Measurements from ENCODE around the gene OTOR.

OTOR gene, protein sequence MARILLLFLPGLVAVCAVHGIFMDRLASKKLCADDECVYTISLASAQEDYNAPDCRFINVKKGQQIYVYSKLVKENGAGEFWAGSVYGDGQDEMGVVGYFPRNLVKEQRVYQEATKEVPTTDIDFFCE

DNA sequence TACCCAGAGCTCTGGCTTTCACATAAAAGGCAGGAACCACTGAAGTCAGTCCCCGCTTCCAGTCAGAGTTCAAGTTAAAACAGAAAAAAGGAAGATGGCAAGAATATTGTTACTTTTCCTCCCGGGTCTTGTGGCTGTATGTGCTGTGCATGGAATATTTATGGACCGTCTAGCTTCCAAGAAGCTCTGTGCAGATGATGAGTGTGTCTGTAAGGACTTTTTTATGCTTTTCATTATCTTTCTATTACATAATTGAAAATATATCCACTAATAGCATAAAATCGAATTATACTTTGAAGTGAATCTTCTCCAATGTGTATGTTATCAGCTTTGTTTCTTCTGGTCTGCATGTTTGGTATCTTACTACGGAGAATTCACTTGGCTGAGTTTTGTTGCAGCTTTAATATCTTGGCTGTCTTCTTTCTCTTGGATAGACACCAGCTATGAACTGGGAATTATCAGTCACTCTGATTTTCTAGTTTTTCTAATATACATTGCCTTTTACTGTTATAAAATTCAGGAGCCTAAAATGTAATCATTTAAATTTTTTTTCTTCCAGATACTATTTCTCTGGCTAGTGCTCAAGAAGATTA lies at the start of gene OTOR:
Gene OTOR (plus strand): TSS at position 51 of the 593 bp plus-strand sequence. CDS start 44 bp downstream, at position 95.
- no peak for DNase-seq

GRCh38 chr20:16699293-16699692 lies 48.9 kb upstream of the OTOR start:
- no peak for DNase-seq

DNA sequence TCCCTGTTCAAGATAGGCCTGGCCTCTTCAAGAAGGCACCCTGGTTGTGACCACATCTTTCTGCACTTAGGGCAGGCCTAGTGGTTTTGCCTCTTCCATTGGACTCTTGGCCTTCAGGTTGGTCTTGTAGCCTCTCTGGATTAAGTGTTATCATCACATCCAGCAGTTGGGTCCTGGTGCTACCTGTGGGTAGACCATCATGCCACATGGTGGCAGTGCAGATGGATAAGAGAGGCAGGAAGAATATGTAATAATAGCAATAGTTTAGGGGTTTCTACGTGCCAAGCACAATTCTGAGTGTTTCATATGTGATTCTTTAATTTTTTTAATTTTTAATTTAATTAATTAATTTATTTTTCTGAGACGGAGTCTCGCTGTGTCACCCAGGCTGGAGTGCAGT lies 46.9 kb upstream of the OTOR start:
- DNase-seq = no peak

DNA sequence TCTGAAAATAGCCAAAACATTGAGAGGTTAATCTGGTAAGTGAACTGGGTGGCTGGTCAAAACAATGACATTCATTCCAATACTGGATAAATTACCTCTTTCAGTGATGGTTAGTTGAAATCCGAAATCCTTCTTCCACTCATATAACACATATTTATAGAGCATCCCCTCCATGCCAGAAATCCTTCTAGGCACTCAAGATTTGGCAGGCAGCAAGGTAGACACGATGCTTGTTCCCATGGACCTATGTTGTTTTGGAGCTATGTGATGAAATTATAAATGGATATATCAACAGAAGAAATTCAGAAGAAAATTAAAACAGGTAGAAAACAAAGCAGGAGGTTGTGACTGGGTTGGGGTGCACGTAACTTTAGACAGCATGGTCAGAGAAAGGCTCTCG lies 44.6 kb upstream of the OTOR start:
- no peak for DNase-seq

DNA sequence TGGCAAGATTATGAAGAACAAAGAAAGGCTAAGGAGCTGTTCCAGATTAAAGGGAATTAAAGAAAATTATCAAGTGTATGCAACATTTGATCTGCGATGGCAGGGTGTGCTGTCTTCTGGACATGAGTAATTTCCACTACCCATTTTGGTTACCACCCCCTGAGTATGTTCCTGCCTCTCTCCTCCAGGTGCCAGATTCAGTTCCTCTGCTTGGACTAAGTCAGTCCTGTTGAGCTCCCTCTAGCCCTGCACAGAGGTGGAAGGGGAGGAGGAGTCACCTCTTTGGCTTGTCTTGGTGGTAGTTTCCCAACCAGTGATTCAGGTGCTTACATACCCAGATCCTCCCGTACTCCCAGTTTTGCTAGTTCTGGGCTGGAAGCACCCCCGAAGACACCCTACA lies 40.5 kb upstream of the OTOR start:
- no peak for DNase-seq

DNA sequence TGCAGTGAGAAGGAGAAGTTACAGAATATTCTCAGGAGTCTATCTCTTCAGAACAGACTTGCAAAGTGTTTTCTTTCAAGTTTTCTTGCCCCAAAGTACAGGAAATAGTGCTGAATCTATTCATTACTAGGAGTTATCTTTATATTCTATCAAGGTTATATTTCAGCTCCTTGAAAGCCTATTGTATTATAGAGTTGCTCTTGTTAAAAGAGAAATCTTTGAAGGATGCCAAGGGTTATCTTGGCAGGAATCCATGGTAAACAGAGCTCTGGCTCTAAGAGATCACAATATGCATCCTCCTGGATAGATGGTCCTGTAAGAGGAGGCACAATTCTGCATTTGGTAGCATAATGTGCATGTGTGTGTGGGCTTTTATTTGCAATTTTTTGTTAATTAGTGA lies 39.6 kb upstream of the OTOR start:
- DNase-seq = no peak

GRCh38 chr20:16709017-16709416 lies 39.1 kb upstream of the OTOR start:
- no peak for DNase-seq

GRCh38 chr20:16710781-16711180 lies 37.4 kb upstream of the OTOR start:
- no peak for DNase-seq

DNA sequence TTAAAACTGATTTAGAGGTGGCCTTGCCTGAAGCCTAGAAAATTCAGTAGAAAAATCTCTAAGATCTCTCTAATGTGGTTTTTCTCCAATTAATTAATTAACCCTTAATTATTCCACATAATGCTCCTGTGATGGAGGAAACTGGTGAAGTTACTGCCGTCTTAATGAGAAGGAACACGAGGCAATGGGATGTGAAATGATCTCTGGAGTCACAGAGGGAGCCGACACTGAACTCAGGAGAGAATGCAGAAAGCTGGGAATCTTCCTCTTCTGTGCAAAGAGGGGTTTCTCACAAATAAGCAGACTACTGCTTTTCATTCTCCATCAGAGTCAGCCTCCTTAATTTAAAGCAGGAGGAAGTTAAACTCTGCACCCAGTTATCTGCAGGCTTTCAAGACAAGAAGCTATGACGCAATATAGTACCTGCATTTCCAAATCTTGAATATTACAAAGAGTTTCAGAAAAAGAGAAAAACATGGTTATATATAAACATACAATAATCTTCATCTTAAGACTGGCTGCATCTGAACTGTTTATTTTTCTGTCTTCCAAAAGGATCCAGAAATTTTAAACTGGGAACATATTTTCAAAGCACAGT lies 36.4 kb upstream of the OTOR start:
- DNase-seq = no peak

- no peak for DNase-seq
These were observed 35.6 kb upstream of the OTOR start for GRCh38 chr20:16712511-16712947.

- DNase-seq = no peak
These were observed 35.1 kb upstream of the OTOR start for GRCh38 chr20:16713066-16713465.

DNA sequence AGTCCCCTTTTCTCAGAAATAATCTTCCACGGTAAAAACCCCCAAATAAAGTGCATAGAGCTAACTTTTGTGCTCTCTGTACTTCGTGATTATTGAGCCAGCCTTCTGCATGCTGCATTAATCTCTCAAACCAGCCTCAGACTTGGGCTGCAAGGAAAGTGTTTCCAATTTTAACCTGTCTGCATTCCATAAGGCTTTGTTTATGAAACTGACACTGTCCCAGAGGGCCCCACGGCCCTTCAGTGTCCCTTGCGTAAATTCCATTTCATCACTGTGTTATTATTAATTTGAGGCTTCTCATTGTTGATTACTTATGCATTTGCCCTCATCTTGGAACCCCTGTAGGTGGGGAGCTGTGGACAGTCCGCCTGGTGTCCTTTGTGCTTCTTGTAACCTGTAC lies 33.9 kb upstream of the OTOR start:
- DNase-seq = no peak

DNA sequence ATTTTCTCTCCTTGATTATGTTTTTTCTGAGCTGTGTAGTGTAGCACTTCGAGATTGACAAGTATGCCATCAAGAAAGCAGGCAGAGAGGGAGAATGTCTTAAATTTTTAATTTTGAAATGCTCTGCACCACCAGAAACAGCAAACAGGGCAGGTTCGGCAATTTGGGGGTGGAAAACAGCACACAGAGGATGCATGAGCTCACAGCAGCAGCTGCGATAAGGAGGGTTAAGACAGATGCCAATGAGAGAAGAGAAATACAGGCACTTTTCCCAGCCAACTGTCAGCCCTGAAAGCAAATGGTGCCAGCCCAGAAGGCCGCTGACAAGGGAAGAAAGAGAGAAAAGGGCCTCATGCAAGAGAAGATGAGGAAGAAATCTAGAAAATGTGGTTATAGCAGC lies 33.4 kb upstream of the OTOR start:
- no peak for DNase-seq

- DNase-seq = no peak
These were observed 28.7 kb upstream of the OTOR start for GRCh38 chr20:16719421-16719820.

- DNase-seq = no peak
These were observed 19.1 kb upstream of the OTOR start for GRCh38 chr20:16729080-16729479.

- peak; percentile 82 for DNase-seq
These were observed 18.3 kb upstream of the OTOR start, which contains the start of gene SNRPB2 for GRCh38 chr20:16729565-16730460. TSS of gene SNRPB2 (plus strand) at chr20:16730026. CDS start at chr20:16731703, 1,677 bp downstream.

DNA sequence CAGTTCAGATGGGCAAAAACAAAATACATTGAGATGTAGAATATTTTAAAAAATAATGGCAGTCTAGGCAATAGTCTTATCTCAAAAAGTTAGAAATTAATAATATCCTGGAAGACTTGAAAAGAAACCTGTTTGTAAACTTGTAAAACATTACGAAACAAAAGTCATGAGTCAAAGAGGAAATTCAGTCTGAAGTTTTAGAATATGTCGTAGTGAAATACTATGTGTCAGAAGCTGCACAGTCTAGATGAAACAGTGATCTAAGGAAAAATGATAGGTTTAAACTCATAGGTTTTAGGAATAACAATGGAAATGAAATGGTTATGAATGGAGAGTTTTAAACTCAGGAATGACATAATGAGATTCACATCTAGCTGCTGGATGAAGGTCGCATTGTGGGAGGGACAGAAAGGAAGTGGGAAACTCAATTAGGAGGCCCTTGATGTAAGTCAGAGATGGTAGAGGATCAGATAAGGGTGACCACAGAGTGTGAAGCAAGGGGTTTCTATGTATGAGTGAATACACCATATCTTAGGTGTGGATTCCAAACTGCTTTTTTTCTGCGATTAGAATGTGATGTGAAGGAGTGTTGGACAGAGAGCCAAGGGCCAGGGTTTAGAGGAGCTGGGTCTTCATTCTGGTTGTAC lies 15.5 kb upstream of the OTOR start:
- no peak for DNase-seq

GRCh38 chr20:16740365-16741072 lies 7.6 kb upstream of the OTOR start:
- no peak for DNase-seq

GRCh38 chr20:16744178-16744807 lies 3.9 kb upstream of the OTOR start:
- DNase-seq = no peak

GRCh38 chr20:16745204-16745603 lies 3.0 kb upstream of the OTOR start:
- no peak for DNase-seq

- no peak for DNase-seq
These were observed 807 bp upstream of the OTOR start for GRCh38 chr20:16747291-16747811.

DNA sequence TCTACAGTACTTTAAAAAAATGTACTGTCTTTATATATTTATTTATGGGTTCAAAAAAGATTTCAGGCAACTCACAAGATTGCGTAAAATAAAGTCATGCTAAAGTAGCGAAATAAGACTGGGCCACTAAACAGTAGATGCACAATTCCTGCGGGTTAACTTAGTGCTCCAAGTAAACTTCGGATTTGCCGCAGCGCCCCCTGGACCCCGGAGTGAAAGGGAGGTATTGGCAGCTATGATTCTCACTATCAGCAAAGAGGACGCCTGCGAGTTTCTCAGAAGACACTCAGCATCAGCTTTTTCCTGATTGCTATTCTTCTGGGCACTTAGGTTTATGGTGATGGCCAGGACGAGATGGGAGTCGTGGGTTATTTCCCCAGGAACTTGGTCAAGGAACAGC lies 1.4 kb downstream of the OTOR start:
- DNase-seq = no peak
